Middle frontal gyrus (tissue), 1 donor: ENCODE measurements around the gene CAPN2.
"Not testable (repeated sequence)": the region's sequence is repeated elsewhere in the genome, so short reads cannot be mapped to it uniquely, and the experiment has no call there.

Experiments used
- DNase-seq: peaks from one replicate; pipeline ENCODE4 v3.0.0-alpha.2; 2015; ENCODE audit warnings: low spot score; ENCODE audit errors: extremely low spot score

CAPN2 gene

GRCh38 chr1:223716302-223716862 lies 4.0 kb downstream of the CAPN2 start:
- DNase-seq: no peak

- no peak for DNase-seq
Measured at GRCh38 chr1:223717123-223717522, 4.8 kb downstream of the CAPN2 start.

GRCh38 chr1:223717695-223718363 lies 5.5 kb downstream of the CAPN2 start:
- DNase-seq: no peak

GRCh38 chr1:223718850-223719249 lies 6.5 kb downstream of the CAPN2 start:
- DNase-seq: no peak

- no peak for DNase-seq
Measured at GRCh38 chr1:223720971-223721591, 8.7 kb downstream of the CAPN2 start.

GRCh38 chr1:223721658-223722607 lies 9.6 kb downstream of the CAPN2 start:
- DNase-seq: no peak

- no peak for DNase-seq
Measured at GRCh38 chr1:223723351-223723904, 11.1 kb downstream of the CAPN2 start.

GRCh38 chr1:223724376-223724775 lies 12.0 kb downstream of the CAPN2 start:
- DNase-seq: no peak

GRCh38 chr1:223725578-223725977 lies 13.2 kb downstream of the CAPN2 start:
- DNase-seq: no peak

GRCh38 chr1:223726380-223727001 lies 14.2 kb downstream of the CAPN2 start:
- DNase-seq: no peak

- DNase-seq: no peak
Measured at GRCh38 chr1:223727541-223727940, 15.2 kb downstream of the CAPN2 start.

- DNase-seq: no peak
Measured at GRCh38 chr1:223729906-223730305, 17.6 kb downstream of the CAPN2 start.

- no peak for DNase-seq
Measured at GRCh38 chr1:223730479-223731132, 18.3 kb downstream of the CAPN2 start.

- DNase-seq: no peak
Measured at GRCh38 chr1:223731133-223731770, 18.9 kb downstream of the CAPN2 start.

- no peak for DNase-seq
Measured at GRCh38 chr1:223732993-223733798, 20.9 kb downstream of the CAPN2 start.

GRCh38 chr1:223733898-223734852 lies 21.8 kb downstream of the CAPN2 start:
- DNase-seq: no peak

- not testable (repeated sequence) for DNase-seq
Measured at GRCh38 chr1:223736638-223737037, 24.3 kb downstream of the CAPN2 start.

GRCh38 chr1:223737342-223737741 lies 25.0 kb downstream of the CAPN2 start:
- no peak for DNase-seq
